ENCODE results near the gene DDX49. TPM values are rescaled to one million over a fixed set of nuclear protein-coding genes. Genes with fewer than 3 reads are reported as not detected.
A peak's percentile ranks its signal among the peaks of the same experiment; 100 is the strongest.

The DDX49 gene
- total RNA-seq, 1 donor from 2014 or later: 94.9 TPM

- Mint-ChIP-seq H3K27me3 (peaks cover 17% of the 10 kb centered on the region), H3K27ac (no peak overlapping the region), H3K9me3 (no peaks in the 10 kb centered on the region), H3K36me3 (ENCODE audit: low read depth) (no peaks in the 10 kb centered on the region), H3K4me1 (no peaks in the 10 kb centered on the region), H3K4me3 (no peak overlapping the region)
- no peak for DNase-seq
- intact Hi-C loops (cut with micrococcal nuclease): no loop called here
These were observed 29.4 kb upstream of the DDX49 start for GRCh38 chr19:18889949-18890745.

GRCh38 chr19:18893587-18894253, 25.8 kb upstream of the DDX49 start:
- DNase-seq: no peak
- intact Hi-C loops (cut with micrococcal nuclease): no loop called here
- Mint-ChIP-seq H3K27ac (no peak overlapping the region), H3K4me3 (no peak overlapping the region), H3K27me3 (peaks cover 30% of the 10 kb centered on the region), H3K4me1 (peaks cover 2% of the 10 kb centered on the region), H3K36me3 (ENCODE audit: low read depth) (peaks cover 2% of the 10 kb centered on the region), H3K9me3 (no peaks in the 10 kb centered on the region)

GRCh38 chr19:18894254-18895037, 25.1 kb upstream of the DDX49 start:
- Mint-ChIP-seq H3K4me1 (peaks cover 2% of the 10 kb centered on the region), H3K27ac (no peak overlapping the region), H3K27me3 (peaks cover 30% of the 10 kb centered on the region), H3K4me3 (no peak overlapping the region), H3K9me3 (no peaks in the 10 kb centered on the region), H3K36me3 (ENCODE audit: low read depth) (peaks cover 5% of the 10 kb centered on the region)
- intact Hi-C loops (cut with micrococcal nuclease): no loop called here
- no peak for DNase-seq

GRCh38 chr19:18895038-18895823, 24.3 kb upstream of the DDX49 start:
- Mint-ChIP-seq H3K9me3 (no peaks in the 10 kb centered on the region), H3K27me3 (peaks cover 26% of the 10 kb centered on the region), H3K4me3 (no peak overlapping the region), H3K4me1 (peaks cover 2% of the 10 kb centered on the region), H3K27ac (no peak overlapping the region), H3K36me3 (ENCODE audit: low read depth) (peaks cover 8% of the 10 kb centered on the region)
- intact Hi-C loops (cut with micrococcal nuclease): no loop called here
- DNase-seq: no peak

- H3K27ac Mint-ChIP-seq: no peak within 1 kb of the TSS
- intact Hi-C loops (cut with micrococcal nuclease): no loop called here
- H3K4me1 Mint-ChIP-seq: peaks cover 2% of the 10 kb centered on the region
- DNase-seq: no peak
- H3K9me3 Mint-ChIP-seq: no peaks in the 10 kb centered on the region
- peak within 1 kb of the TSS; percentile 78 for H3K4me3 Mint-ChIP-seq
- peaks cover 26% of the 10 kb centered on the region for H3K27me3 Mint-ChIP-seq
- H3K36me3 Mint-ChIP-seq (ENCODE audit: low read depth): peaks cover 12% of the 10 kb centered on the region
These were observed 23.6 kb upstream of the DDX49 start, which contains the start of gene CERS1 for GRCh38 chr19:18895824-18896341. Gene CERS1, minus strand, starts transcription at chr19:18896158. Its CDS starts 86 bp downstream, at chr19:18896072.

GRCh38 chr19:18896421-18896841, 23.1 kb upstream of the DDX49 start:
- Mint-ChIP-seq H3K27ac (no peak overlapping the region), H3K27me3 (peaks cover 26% of the 10 kb centered on the region), H3K9me3 (no peaks in the 10 kb centered on the region), H3K36me3 (ENCODE audit: low read depth) (peaks cover 14% of the 10 kb centered on the region), H3K4me3 (peak overlapping the region; percentile 78), H3K4me1 (peaks cover 2% of the 10 kb centered on the region)
- intact Hi-C loops (cut with micrococcal nuclease): no loop called here
- DNase-seq: no peak

- Mint-ChIP-seq H3K36me3 (ENCODE audit: low read depth) (peaks cover 15% of the 10 kb centered on the region), H3K9me3 (no peaks in the 10 kb centered on the region), H3K27ac (no peak overlapping the region), H3K4me1 (peaks cover 2% of the 10 kb centered on the region), H3K27me3 (peaks cover 26% of the 10 kb centered on the region), H3K4me3 (no peak overlapping the region)
- intact Hi-C loops (cut with micrococcal nuclease): no loop called here
- no peak for DNase-seq
These were observed 22.2 kb upstream of the DDX49 start for GRCh38 chr19:18897094-18898029.

GRCh38 chr19:18898081-18898606, 21.4 kb upstream of the DDX49 start:
- peaks cover 22% of the 10 kb centered on the region for H3K27me3 Mint-ChIP-seq
- no peak overlapping the region for H3K4me3 Mint-ChIP-seq
- peaks cover 17% of the 10 kb centered on the region for H3K36me3 Mint-ChIP-seq (ENCODE audit: low read depth)
- intact Hi-C loops (cut with micrococcal nuclease): no loop called here
- no peaks in the 10 kb centered on the region for H3K9me3 Mint-ChIP-seq
- peaks cover 2% of the 10 kb centered on the region for H3K4me1 Mint-ChIP-seq
- H3K27ac Mint-ChIP-seq: no peak overlapping the region
- DNase-seq: no peak

GRCh38 chr19:18898607-18899408, 20.7 kb upstream of the DDX49 start:
- peaks cover 17% of the 10 kb centered on the region for H3K27me3 Mint-ChIP-seq
- DNase-seq: no peak
- intact Hi-C loops (cut with micrococcal nuclease): no loop called here
- H3K27ac Mint-ChIP-seq: no peak overlapping the region
- H3K9me3 Mint-ChIP-seq: no peaks in the 10 kb centered on the region
- H3K4me1 Mint-ChIP-seq: peaks cover 2% of the 10 kb centered on the region
- peaks cover 20% of the 10 kb centered on the region for H3K36me3 Mint-ChIP-seq (ENCODE audit: low read depth)
- H3K4me3 Mint-ChIP-seq: no peak overlapping the region

- Mint-ChIP-seq H3K4me1 (peaks cover 2% of the 10 kb centered on the region), H3K4me3 (no peak overlapping the region), H3K27ac (no peak overlapping the region), H3K27me3 (peaks cover 13% of the 10 kb centered on the region), H3K36me3 (ENCODE audit: low read depth) (peaks cover 20% of the 10 kb centered on the region), H3K9me3 (no peaks in the 10 kb centered on the region)
- intact Hi-C loops (cut with micrococcal nuclease): no loop called here
- DNase-seq: no peak
These were observed 19.6 kb upstream of the DDX49 start for GRCh38 chr19:18899624-18900560.
